HEK293 (cell line): ENCODE measurements around the gene PHACTR3.

Experiments
- CTCF ChIA-PET: fragments of 350-600 bp; formaldehyde crosslinking; extraction: SDS; loops from one replicate; lab custom pipeline; 2021; ENCODE audit warnings: antibody characterized with exemption; lab: Yijun Ruan, JAX
- POLR2A ChIA-PET: fragments of 300-600 bp; formaldehyde crosslinking; extraction: SDS; loops from one replicate; lab custom pipeline; 2020; ENCODE audit warnings: antibody characterized with exemption, inconsistent platforms; lab: Yijun Ruan, JAX
- H3K27ac ChIP-seq: fragments of 200-500 bp; sonication (Bioruptor generic); 2 replicates; pipeline ENCODE4 v1.5.1; 2014; ENCODE audit warnings: low read depth, low read length, control low read depth, inconsistent platforms; ENCODE audit errors: extremely low read depth
- H3K36me3 ChIP-seq, 2 experiments: fragments of 200-500 bp in 1 of 2; sonication (Bioruptor generic) in 1 of 2; 1 replicate in 1 of 2; 2 replicates in 1 of 2; pipeline ENCODE4 v1.5.1; 2014 to 2017; ENCODE audit warnings: inconsistent platforms in 2 of 2, low read length in 2 of 2; ENCODE audit not compliant: control insufficient read depth in 2 of 2, insufficient read depth in 1 of 2
- H3K4me1 ChIP-seq: fragments of 200-500 bp; sonication (Bioruptor generic); 2 replicates; pipeline ENCODE4 v1.5.1; 2014; ENCODE audit warnings: mild to moderate bottlenecking, low read length, inconsistent platforms; ENCODE audit not compliant: control insufficient read depth, insufficient read depth
- H3K4me3 ChIP-seq: 2 replicates; pipeline ENCODE4 v1.5.1; 2011; ENCODE audit warnings: low read depth, mild to moderate bottlenecking, control low read depth, low read length, moderate library complexity
- H3K9me3 ChIP-seq: fragments of 200-500 bp; sonication (Bioruptor generic); 2 replicates; pipeline ENCODE4 v1.5.1; 2014; ENCODE audit warnings: low read depth, low read length, inconsistent platforms; ENCODE audit not compliant: control insufficient read depth, insufficient read depth
- GLI2 ChIP-seq: fragments of 450-650 bp; formaldehyde crosslinking; IDR thresholded peaks from 2 replicates; pipeline ENCODE4; 2017; ENCODE audit warnings: missing biosample characterization, missing genetic modification characterization, low read depth, borderline replicate concordance
- KLF1 ChIP-seq: fragments of 450-650 bp; formaldehyde crosslinking; IDR thresholded peaks from 2 replicates; pipeline ENCODE4 v1.5.1; 2016; ENCODE audit warnings: missing biosample characterization, missing genetic modification characterization
- MEIS1 ChIP-seq: sonication (generic); formaldehyde crosslinking; IDR thresholded peaks from 2 replicates; pipeline ENCODE4 v1.8.1; 2022; ENCODE audit warnings: missing genetic modification reagents, mild to moderate bottlenecking, borderline replicate concordance
- PBX3 ChIP-seq: sonication (generic); formaldehyde crosslinking; IDR thresholded peaks from 2 replicates; pipeline ENCODE4 v1.8.1; 2022; ENCODE audit warnings: mild to moderate bottlenecking, moderate library complexity, missing genetic modification reagents
- ZBTB17 ChIP-seq: fragments of 450-650 bp; formaldehyde crosslinking; IDR thresholded peaks from 2 replicates; pipeline ENCODE4 v1.5.1; 2016; ENCODE audit warnings: missing biosample characterization, missing genetic modification characterization
- ZIC2 ChIP-seq: fragments of 450-650 bp; formaldehyde crosslinking; IDR thresholded peaks from 2 replicates; pipeline ENCODE4 v1.5.1; 2016; ENCODE audit warnings: missing biosample characterization, missing genetic modification characterization
- ZNF391 ChIP-seq: fragments of 450-650 bp; formaldehyde crosslinking; IDR thresholded peaks from 2 replicates; pipeline ENCODE4 v1.5.1; 2016; ENCODE audit warnings: low read depth, missing biosample characterization, missing genetic modification characterization, borderline replicate concordance
- ZNF398 ChIP-seq: fragments of 450-650 bp; formaldehyde crosslinking; IDR thresholded peaks from 2 replicates; pipeline ENCODE4 v1.5.1; 2017; ENCODE audit warnings: missing biosample characterization, missing genetic modification characterization
- ZNF48 ChIP-seq: fragments of 450-650 bp; formaldehyde crosslinking; IDR thresholded peaks from 2 replicates; pipeline ENCODE4 v1.5.1; 2016; ENCODE audit warnings: missing biosample characterization, missing genetic modification characterization
- ZNF521 ChIP-seq: fragments of 450-650 bp; formaldehyde crosslinking; IDR thresholded peaks from 2 replicates; pipeline ENCODE4 v1.5.1; 2017; ENCODE audit warnings: missing biosample characterization, mild to moderate bottlenecking, missing genetic modification characterization
- ZNF624 ChIP-seq: fragments of 450-650 bp; formaldehyde crosslinking; IDR thresholded peaks from 2 replicates; pipeline ENCODE4 v1.5.1; 2017; ENCODE audit warnings: missing biosample characterization, missing genetic modification characterization
- ZNF701 ChIP-seq: fragments of 450-650 bp; formaldehyde crosslinking; IDR thresholded peaks from 2 replicates; pipeline ENCODE4 v1.5.1; 2016; ENCODE audit warnings: missing biosample characterization, missing genetic modification characterization
- ZNF777 ChIP-seq: fragments of 450-650 bp; formaldehyde crosslinking; IDR thresholded peaks from 2 replicates; pipeline ENCODE4 v1.5.1; 2017; ENCODE audit warnings: missing biosample characterization, missing genetic modification characterization, borderline replicate concordance
- TF ChIP-seq, protein P1 (sequence below): fragments of 450-650 bp; formaldehyde crosslinking; IDR thresholded peaks from 2 replicates; pipeline ENCODE4 v1.5.1; 2016; ENCODE audit warnings: missing biosample characterization, missing genetic modification characterization
- TF ChIP-seq, protein P2 (sequence below): fragments of 450-650 bp; formaldehyde crosslinking; IDR thresholded peaks from 2 replicates; pipeline ENCODE4 v1.5.1; 2016; ENCODE audit warnings: missing biosample characterization, missing genetic modification characterization

The PHACTR3 gene

DNA sequence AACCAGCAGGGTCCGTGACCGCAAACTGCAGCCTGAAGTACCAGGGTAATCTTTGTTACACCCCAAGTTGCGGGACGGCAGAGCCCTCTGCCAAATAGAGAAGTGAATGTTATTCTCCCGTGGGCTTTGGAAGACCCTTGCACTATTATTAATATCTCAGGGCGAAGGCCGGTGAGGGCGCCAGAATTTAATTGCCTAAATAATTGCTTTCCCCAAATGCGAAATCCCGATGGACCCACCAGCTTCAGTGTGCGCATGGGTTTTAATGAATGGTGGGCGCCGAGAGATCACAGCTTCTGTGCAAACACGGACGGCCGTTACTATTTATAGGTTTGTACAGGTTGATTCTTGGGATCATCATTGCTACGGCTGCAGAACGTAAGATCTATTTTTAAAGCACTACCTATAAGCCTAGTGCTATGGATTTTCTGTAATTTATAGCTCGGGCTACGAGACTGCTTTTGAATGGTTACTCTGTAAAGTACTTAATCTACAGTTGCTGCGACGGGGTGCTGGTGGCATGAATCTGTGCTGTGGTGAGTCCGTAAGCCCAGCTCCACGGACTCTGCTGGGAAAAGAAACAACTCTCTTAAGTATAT is 15.2 kb upstream of the PHACTR3 start (continued):
- TF ChIP-seq ZNF398 (tag by site-specific recombination) (no peak), PBX3 (no peak)

- H3K36me3 ChIP-seq, result no peaks in the 10 kb centered on the region
- H3K27ac ChIP-seq, result no peak overlapping the region
- POLR2A ChIA-PET, result no interaction called here
- TF ChIP-seq GLI2 (tag by site-specific recombination), result no peak
- no peak for TF ChIP-seq ZBTB17 (tag by site-specific recombination)
- no peak for TF ChIP-seq ZNF521 (tag by site-specific recombination)
- TF ChIP-seq ZNF624 (tag by site-specific recombination), result no peak
- no peak for TF ChIP-seq ZIC2 (tag by site-specific recombination)
- TF ChIP-seq, protein P1, sequence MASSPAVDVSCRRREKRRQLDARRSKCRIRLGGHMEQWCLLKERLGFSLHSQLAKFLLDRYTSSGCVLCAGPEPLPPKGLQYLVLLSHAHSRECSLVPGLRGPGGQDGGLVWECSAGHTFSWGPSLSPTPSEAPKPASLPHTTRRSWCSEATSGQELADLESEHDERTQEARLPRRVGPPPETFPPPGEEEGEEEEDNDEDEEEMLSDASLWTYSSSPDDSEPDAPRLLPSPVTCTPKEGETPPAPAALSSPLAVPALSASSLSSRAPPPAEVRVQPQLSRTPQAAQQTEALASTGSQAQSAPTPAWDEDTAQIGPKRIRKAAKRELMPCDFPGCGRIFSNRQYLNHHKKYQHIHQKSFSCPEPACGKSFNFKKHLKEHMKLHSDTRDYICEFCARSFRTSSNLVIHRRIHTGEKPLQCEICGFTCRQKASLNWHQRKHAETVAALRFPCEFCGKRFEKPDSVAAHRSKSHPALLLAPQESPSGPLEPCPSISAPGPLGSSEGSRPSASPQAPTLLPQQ, result no peak
- TF ChIP-seq ZNF701 (tag by site-specific recombination), result no peak
- no peak for TF ChIP-seq MEIS1
- TF ChIP-seq, protein P2, sequence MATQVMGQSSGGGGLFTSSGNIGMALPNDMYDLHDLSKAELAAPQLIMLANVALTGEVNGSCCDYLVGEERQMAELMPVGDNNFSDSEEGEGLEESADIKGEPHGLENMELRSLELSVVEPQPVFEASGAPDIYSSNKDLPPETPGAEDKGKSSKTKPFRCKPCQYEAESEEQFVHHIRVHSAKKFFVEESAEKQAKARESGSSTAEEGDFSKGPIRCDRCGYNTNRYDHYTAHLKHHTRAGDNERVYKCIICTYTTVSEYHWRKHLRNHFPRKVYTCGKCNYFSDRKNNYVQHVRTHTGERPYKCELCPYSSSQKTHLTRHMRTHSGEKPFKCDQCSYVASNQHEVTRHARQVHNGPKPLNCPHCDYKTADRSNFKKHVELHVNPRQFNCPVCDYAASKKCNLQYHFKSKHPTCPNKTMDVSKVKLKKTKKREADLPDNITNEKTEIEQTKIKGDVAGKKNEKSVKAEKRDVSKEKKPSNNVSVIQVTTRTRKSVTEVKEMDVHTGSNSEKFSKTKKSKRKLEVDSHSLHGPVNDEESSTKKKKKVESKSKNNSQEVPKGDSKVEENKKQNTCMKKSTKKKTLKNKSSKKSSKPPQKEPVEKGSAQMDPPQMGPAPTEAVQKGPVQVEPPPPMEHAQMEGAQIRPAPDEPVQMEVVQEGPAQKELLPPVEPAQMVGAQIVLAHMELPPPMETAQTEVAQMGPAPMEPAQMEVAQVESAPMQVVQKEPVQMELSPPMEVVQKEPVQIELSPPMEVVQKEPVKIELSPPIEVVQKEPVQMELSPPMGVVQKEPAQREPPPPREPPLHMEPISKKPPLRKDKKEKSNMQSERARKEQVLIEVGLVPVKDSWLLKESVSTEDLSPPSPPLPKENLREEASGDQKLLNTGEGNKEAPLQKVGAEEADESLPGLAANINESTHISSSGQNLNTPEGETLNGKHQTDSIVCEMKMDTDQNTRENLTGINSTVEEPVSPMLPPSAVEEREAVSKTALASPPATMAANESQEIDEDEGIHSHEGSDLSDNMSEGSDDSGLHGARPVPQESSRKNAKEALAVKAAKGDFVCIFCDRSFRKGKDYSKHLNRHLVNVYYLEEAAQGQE (tag by site-specific recombination), result no peak
- no peak for TF ChIP-seq ZNF48 (tag by site-specific recombination)
- TF ChIP-seq KLF1 (tag by site-specific recombination), result no peak
- no peaks in the 10 kb centered on the region for H3K9me3 ChIP-seq
- H3K4me1 ChIP-seq, result no peaks in the 10 kb centered on the region
- CTCF ChIA-PET, result interaction anchor here (1.7 kb wide), 1 partner anchor 20 kb away, joined by 14 read pairs; no protein-coding TSS in a partner anchor
- H3K4me3 ChIP-seq, result no peak overlapping the region
These were observed 13.3 kb upstream of the PHACTR3 start for GRCh38 chr20:59591061-59591460.

DNA sequence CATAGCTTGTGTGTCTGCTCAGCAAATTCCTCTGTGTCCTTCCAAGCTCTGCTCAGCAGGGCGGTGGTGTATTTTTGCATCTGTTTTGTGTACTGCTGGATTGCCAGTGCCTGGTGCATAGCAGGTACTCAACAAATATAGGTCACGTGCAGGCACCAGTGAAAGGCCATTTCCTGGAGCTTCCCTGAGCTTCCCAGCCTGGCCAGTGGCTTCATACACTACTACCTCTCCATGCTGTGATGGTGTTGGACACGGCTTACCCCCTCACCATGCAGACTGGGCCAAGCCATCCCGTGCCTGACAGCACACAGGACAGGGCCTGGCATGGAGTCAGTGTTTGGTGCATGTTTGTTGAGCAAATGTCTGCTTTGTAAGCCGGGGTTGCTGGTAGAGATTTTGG is 7.7 kb upstream of the PHACTR3 start:
- POLR2A ChIA-PET, result no interaction called here
- TF ChIP-seq ZNF391, result no peak
- no peak for TF ChIP-seq ZNF777 (tag by site-specific recombination)
- H3K4me3 ChIP-seq, result no peak overlapping the region
- no peak overlapping the region for H3K27ac ChIP-seq
- no peaks in the 10 kb centered on the region for H3K4me1 ChIP-seq
- CTCF ChIA-PET, result interaction anchor here (0.9 to 4.9 kb wide), 7 partner anchors 11 to 187 kb away, joined by 3 to 53 read pairs (median 5); no protein-coding TSS in a partner anchor
- no peaks in the 10 kb centered on the region for H3K9me3 ChIP-seq
- no peaks in the 10 kb centered on the region for H3K36me3 ChIP-seq
